A549 (cell line): ENCODE measurements around the gene COMMD2. TPM values are rescaled to one million over a fixed set of nuclear protein-coding genes. Genes with fewer than 3 reads are reported as not detected.
A peak's percentile ranks its signal among the peaks of the same experiment; 100 is the strongest.

Experiments
- ATAC-seq, 2 experiments: fragments of 200-7000 bp in 1 of 2; fragments of >200 bp in 1 of 2; cut with Nextera tagmentation in 1 of 2; cut with Tn5 transposase in 1 of 2; 3 replicates each; pipeline versions ENCODE4 v1.8.0 to v1.9.1; 2018 to 2020; ENCODE audit warnings: mild to moderate bottlenecking in 1 of 2, moderate library complexity in 1 of 2
- CTCF ChIA-PET: fragments of 300-600 bp; sonication (Branson Sonifier 250); formaldehyde crosslinking; extraction: SDS; loops from one replicate; lab custom pipeline; 2021; ENCODE audit warnings: antibody characterized with exemption, inconsistent platforms; lab: Yijun Ruan, JAX
- POLR2A ChIA-PET: fragments of 350-600 bp; formaldehyde crosslinking; extraction: SDS; loops from one replicate; lab custom pipeline; 2021; ENCODE audit warnings: antibody characterized with exemption, inconsistent platforms; lab: Yijun Ruan, JAX
- DNase-seq, 2 experiments: peaks; one replicate each; pipeline versions ENCODE4 v3.0.0 to v3.0.0-alpha.2; 2011 to 2016; ENCODE audit warnings: low read depth in 1 of 2, low spot score in 1 of 2
- FAIRE-seq: peaks from 2 replicates; lab custom pipeline; 2011; peaks lifted over from hg19 to GRCh38; lab: Jason Lieb, UNC
- H3K27ac ChIP-seq, 2 experiments: fragments of >200 bp; sonication (Bioruptor Twin); formaldehyde crosslinking; 3 replicates each; pipeline ENCODE4 v1.5.1; 2016 to 2017
- H3K4me1 ChIP-seq: fragments of >200 bp; sonication (Bioruptor Twin); formaldehyde crosslinking; 3 replicates; pipeline ENCODE4 v1.6.1; 2016
- H3K4me2 ChIP-seq: fragments of >200 bp; sonication (Bioruptor Twin); formaldehyde crosslinking; 3 replicates; pipeline ENCODE4 v1.6.1; 2016
- H3K4me3 ChIP-seq: fragments of >200 bp; sonication (Bioruptor Twin); formaldehyde crosslinking; 3 replicates; pipeline ENCODE4 v1.5.1; 2016
- H3K9me3 ChIP-seq: fragments of >200 bp; sonication (Bioruptor Twin); formaldehyde crosslinking; 3 replicates; pipeline ENCODE4 v1.6.1; 2016
- BHLHE40 ChIP-seq: IDR thresholded peaks from 2 replicates; pipeline ENCODE4 v1.6.1; 2012; ENCODE audit warnings: low read depth, low read length, inconsistent platforms
- CBX2 ChIP-seq: fragments of 200-600 bp; sonication (generic); IDR thresholded peaks from 2 replicates; pipeline ENCODE4 v1.6.1; 2016; ENCODE audit warnings: low read depth, mild to moderate bottlenecking, borderline replicate concordance
- CEBPB ChIP-seq, 2 experiments: fragments of >200 bp in 1 of 2; sonication (Bioruptor Twin) in 1 of 2; formaldehyde crosslinking in 1 of 2; IDR thresholded peaks; 2 replicates each; pipeline ENCODE4 v1.6.1; 2012 to 2016
- CHD2 ChIP-seq: fragments of 150-350 bp; IDR thresholded peaks from 2 replicates; pipeline ENCODE4 v1.6.1; 2014; ENCODE audit warnings: low read length; ENCODE audit not compliant: partially characterized antibody
- CHD4 ChIP-seq: fragments of 200-600 bp; sonication (generic); IDR thresholded peaks from 2 replicates; pipeline ENCODE4 v1.6.1; 2016; ENCODE audit warnings: antibody characterized with exemption, mild to moderate bottlenecking, borderline replicate concordance
- E2F6 ChIP-seq: IDR thresholded peaks from 2 replicates; pipeline ENCODE4 v1.6.1; 2012; ENCODE audit warnings: low read depth, borderline replicate concordance
- EHF ChIP-seq: fragments of 250-450 bp; sonication (Bioruptor Pico); IDR thresholded peaks from 2 replicates; pipeline ENCODE4 v1.5.0; 2020; ENCODE audit warnings: mild to moderate bottlenecking
- FOSB ChIP-seq: fragments of 250-450 bp; sonication (Bioruptor Pico); IDR thresholded peaks from 2 replicates; pipeline ENCODE4 v1.5.0; 2020; ENCODE audit warnings: mild to moderate bottlenecking, moderate library complexity
- FOSL2 ChIP-seq, 2 experiments: fragments of 450-650 bp in 1 of 2; fragments of >200 bp in 1 of 2; sonication (Bioruptor Twin) in 1 of 2; formaldehyde crosslinking; IDR thresholded peaks; 2 replicates each; pipeline versions ENCODE4 v1.5.0 to v1.6.1; 2016 to 2020; ENCODE audit warnings: mild to moderate bottlenecking in 1 of 2, moderate library complexity in 1 of 2
- FOXS1 ChIP-seq: fragments of 250-450 bp; sonication (Bioruptor Pico); IDR thresholded peaks from 2 replicates; pipeline ENCODE4 v1.5.0; 2020; ENCODE audit warnings: mild to moderate bottlenecking, moderate library complexity
- HES2 ChIP-seq: fragments of >200 bp; sonication (Bioruptor Twin); formaldehyde crosslinking; IDR thresholded peaks from 2 replicates; pipeline ENCODE4 v1.6.1; 2016
- HEYL ChIP-seq: fragments of 250-450 bp; sonication (Bioruptor Pico); IDR thresholded peaks from 2 replicates; pipeline ENCODE4 v1.8.0; 2021; ENCODE audit warnings: mild to moderate bottlenecking, moderate library complexity
- HMGXB4 ChIP-seq: fragments of 250-450 bp; sonication (Bioruptor Pico); IDR thresholded peaks from 2 replicates; pipeline ENCODE4 v1.5.0; 2021; ENCODE audit warnings: mild to moderate bottlenecking, moderate library complexity, borderline replicate concordance
- HOXB13 ChIP-seq: fragments of 250-450 bp; sonication (Bioruptor Pico); IDR thresholded peaks from 2 replicates; pipeline ENCODE4 v1.5.0; 2020; ENCODE audit warnings: low read depth, mild to moderate bottlenecking, moderate library complexity
- HOXB5 ChIP-seq: fragments of 250-450 bp; sonication (Bioruptor Pico); IDR thresholded peaks from 2 replicates; pipeline ENCODE4 v1.5.0; 2020; ENCODE audit warnings: mild to moderate bottlenecking, moderate library complexity
- JUN ChIP-seq, 2 experiments: fragments of >200 bp; sonication (Bioruptor Twin); formaldehyde crosslinking; IDR thresholded peaks; 2 replicates in 1 of 2; 3 replicates in 1 of 2; pipeline ENCODE4 v1.6.1; 2016 to 2017
- JUNB ChIP-seq: fragments of >200 bp; sonication (Bioruptor Twin); formaldehyde crosslinking; IDR thresholded peaks from 2 replicates; pipeline ENCODE4 v1.6.1; 2016
- MAFK ChIP-seq: fragments of 450-650 bp; IDR thresholded peaks from 2 replicates; pipeline ENCODE4 v1.6.1; 2014; ENCODE audit not compliant: partially characterized antibody
- MAX ChIP-seq: IDR thresholded peaks from 2 replicates; pipeline ENCODE4 v1.6.1; 2012
- MAZ ChIP-seq: fragments of 150-350 bp; IDR thresholded peaks from 2 replicates; pipeline ENCODE4 v1.6.1; 2014; ENCODE audit warnings: antibody characterized with exemption, low read depth, low read length, borderline replicate concordance
- NFE2L2 ChIP-seq: fragments of 150-350 bp; conservative IDR thresholded peaks from 2 replicates; pipeline ENCODE4 v1.6.1; 2014; ENCODE audit warnings: low read length
- PHF8 ChIP-seq: fragments of 200-600 bp; sonication (generic); IDR thresholded peaks from 2 replicates; pipeline ENCODE4 v1.6.1; 2016; ENCODE audit warnings: low read depth, mild to moderate bottlenecking, antibody characterized with exemption, moderate library complexity, borderline replicate concordance
- POLR2A ChIP-seq: IDR thresholded peaks from 2 replicates; pipeline ENCODE4 v1.6.1; 2012; ENCODE audit warnings: mild to moderate bottlenecking, low read length
- RCOR1 ChIP-seq: fragments of 150-350 bp; IDR thresholded peaks from 2 replicates; pipeline ENCODE4 v1.6.1; 2014; ENCODE audit warnings: antibody characterized with exemption, low read length, low read depth
- RFX5 ChIP-seq: fragments of 450-650 bp; IDR thresholded peaks from 2 replicates; pipeline ENCODE4 v1.7.1; 2014; ENCODE audit warnings: antibody characterized with exemption, mild to moderate bottlenecking, moderate library complexity
- RNF2 ChIP-seq: fragments of 200-600 bp; sonication (generic); IDR thresholded peaks from 2 replicates; pipeline ENCODE4 v1.6.1; 2016; ENCODE audit warnings: low read depth, mild to moderate bottlenecking, antibody characterized with exemption, moderate library complexity, borderline replicate concordance
- ZFP36 ChIP-seq: fragments of 450-650 bp; IDR thresholded peaks from 2 replicates; pipeline ENCODE4 v1.6.1; 2014; ENCODE audit warnings: borderline replicate concordance; ENCODE audit not compliant: partially characterized antibody
- WGBS: methylation state at CpG from one replicate; pipeline ENCODE4 v1.1.6; 2017; ENCODE audit errors: missing lambda C conversion rate; 5-methylcytosine and 5-hydroxymethylcytosine counted together
- polyA minus RNA-seq: library from RNA; depleted of rRNA, polyadenylated mRNA; stranded (reverse); fragments of >200 nt; gene quantifications from 2 replicates; pipeline ENCODE4 v1.2.3, GENCODE V29; 2011; rRNA and poly(A)+ RNA removed
- polyA plus RNA-seq, 4 experiments: library from polyadenylated mRNA; depleted of rRNA in 3 of 4; stranded (reverse); fragments of >200 nt; fragmentation: RNase III in 1 of 4; extraction: RNeasy Plus Mini Kit Qiagen cat#74134 plus additional on column Dnase treatment in 1 of 4; gene quantifications; 2 replicates in 3 of 4; 3 replicates in 1 of 4; pipeline ENCODE4 v1.2.3, GENCODE V29; 2011 to 2017
- TF ChIP-seq, protein P1 (sequence below): fragments of >200 bp; sonication (Bioruptor Twin); formaldehyde crosslinking; IDR thresholded peaks from 3 replicates; pipeline ENCODE4 v1.5.1; 2016
- TF ChIP-seq, protein P2 (sequence below): IDR thresholded peaks from 2 replicates; pipeline ENCODE4 v1.6.1; 2012
- TF ChIP-seq, protein P3 (sequence below): fragments of >200 bp; sonication (Bioruptor Twin); formaldehyde crosslinking; IDR thresholded peaks from 3 replicates; pipeline ENCODE4 v1.6.1; 2016
- TF ChIP-seq, protein P4 (sequence below): fragments of 450-650 bp; IDR thresholded peaks from 2 replicates; pipeline ENCODE4 v1.6.1; 2014; ENCODE audit warnings: antibody characterized with exemption

Gene COMMD2
- polyA plus RNA-seq (2011; rRNA removed): 71.5 and 76.1 TPM in 2 replicates
- 35.1 and 35.6 TPM in 2 replicates for polyA plus RNA-seq (2012; cell fraction: cytosol; rRNA removed)
- polyA plus RNA-seq (2012; cell fraction: nucleus; rRNA removed): 7.8 TPM in 2 replicates
- polyA plus RNA-seq (2017; fragmentation: RNase III; extraction: RNeasy Plus Mini Kit Qiagen cat#74134 plus additional on column Dnase treatment): 20.5 to 23.0 TPM (median 22.9 TPM) in 3 replicates
- polyA minus RNA-seq: 12.8 and 12.9 TPM in 2 replicates

DNA sequence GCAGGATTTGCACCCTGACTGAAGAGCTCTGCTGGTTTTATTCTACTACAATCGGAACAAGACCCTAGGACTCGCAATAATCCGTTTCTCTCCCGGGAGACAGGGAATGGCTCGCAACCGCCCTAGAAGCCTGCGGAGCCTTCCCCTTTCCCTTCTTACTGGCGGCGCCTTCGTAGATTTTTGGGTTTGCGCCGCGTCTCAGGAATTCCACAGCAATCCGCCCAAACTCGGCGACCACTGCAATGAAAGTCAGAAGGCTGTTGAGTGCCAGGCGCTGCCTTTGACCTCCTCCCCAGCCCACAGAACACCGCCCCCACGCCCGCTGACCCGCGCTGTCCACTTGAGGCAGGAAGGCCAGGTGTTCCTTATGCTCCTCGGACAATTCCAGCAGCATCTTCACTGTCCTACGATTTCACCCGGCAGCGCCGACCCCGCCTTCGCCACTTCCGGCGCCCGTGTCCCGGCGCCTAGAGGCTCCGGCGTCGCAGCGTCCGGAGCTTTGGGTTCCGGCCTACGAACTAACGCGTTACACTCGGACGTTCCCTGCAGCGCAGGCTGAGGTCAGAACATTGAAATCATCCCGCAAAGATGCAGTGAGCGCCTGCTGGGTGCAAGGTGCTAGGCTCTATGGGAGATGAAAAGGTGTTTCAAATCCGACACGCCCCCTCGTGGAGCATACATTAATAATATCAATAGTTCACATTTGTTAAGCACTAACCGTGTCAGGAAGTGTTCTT lies at the start of gene COMMD2:
COMMD2 (minus strand) TSS at position 439 of the 737 bp plus-strand sequence; CDS start at position 394, 45 bp downstream.
- peak; percentile 7 for FAIRE-seq
- TF ChIP-seq JUN (IDR thresholded peaks at IDR 0.05) (peak; percentile 84 to 85; a peak in 4 of 5 replicates), FOSL2 (IDR thresholded peaks at IDR 0.05) (no peak), FOSL2 (CRISPR knock-in tag; IDR thresholded peaks at IDR 0.05) (peak; percentile 49; the same call in 1 of the 2 replicates), CBX2 (no peak), CHD4 (no peak), JUNB (no peak), CEBPB (IDR thresholded peaks at IDR 0.05) (peak in 1 of 2 experiments; percentile 28; a peak in 1 of 4 replicates), MAZ (no peak), NFE2L2 (no peak), RCOR1 (no peak), HOXB5 (CRISPR knock-in tag) (no peak), HES2 (no peak), CHD2 (no peak), MAFK (no peak), FOSB (CRISPR knock-in tag) (no peak), ZFP36 (no peak), HOXB13 (no peak), POLR2A (peak; percentile 86), EHF (no peak), RNF2 (no peak), FOXS1 (CRISPR knock-in tag) (no peak), MAX (peak; percentile 92), BHLHE40 (no peak), PHF8 (peak; percentile 80; the same call in 1 of the 2 replicates), RFX5 (no peak), HEYL (CRISPR knock-in tag) (no peak), E2F6 (peak; percentile 58; the same call in 1 of the 2 replicates), HMGXB4 (no peak)
- TF ChIP-seq, protein P1, sequence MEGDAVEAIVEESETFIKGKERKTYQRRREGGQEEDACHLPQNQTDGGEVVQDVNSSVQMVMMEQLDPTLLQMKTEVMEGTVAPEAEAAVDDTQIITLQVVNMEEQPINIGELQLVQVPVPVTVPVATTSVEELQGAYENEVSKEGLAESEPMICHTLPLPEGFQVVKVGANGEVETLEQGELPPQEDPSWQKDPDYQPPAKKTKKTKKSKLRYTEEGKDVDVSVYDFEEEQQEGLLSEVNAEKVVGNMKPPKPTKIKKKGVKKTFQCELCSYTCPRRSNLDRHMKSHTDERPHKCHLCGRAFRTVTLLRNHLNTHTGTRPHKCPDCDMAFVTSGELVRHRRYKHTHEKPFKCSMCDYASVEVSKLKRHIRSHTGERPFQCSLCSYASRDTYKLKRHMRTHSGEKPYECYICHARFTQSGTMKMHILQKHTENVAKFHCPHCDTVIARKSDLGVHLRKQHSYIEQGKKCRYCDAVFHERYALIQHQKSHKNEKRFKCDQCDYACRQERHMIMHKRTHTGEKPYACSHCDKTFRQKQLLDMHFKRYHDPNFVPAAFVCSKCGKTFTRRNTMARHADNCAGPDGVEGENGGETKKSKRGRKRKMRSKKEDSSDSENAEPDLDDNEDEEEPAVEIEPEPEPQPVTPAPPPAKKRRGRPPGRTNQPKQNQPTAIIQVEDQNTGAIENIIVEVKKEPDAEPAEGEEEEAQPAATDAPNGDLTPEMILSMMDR: peak; percentile 44; the same call in 2 of the 3 replicates
- TF ChIP-seq, protein P2, sequence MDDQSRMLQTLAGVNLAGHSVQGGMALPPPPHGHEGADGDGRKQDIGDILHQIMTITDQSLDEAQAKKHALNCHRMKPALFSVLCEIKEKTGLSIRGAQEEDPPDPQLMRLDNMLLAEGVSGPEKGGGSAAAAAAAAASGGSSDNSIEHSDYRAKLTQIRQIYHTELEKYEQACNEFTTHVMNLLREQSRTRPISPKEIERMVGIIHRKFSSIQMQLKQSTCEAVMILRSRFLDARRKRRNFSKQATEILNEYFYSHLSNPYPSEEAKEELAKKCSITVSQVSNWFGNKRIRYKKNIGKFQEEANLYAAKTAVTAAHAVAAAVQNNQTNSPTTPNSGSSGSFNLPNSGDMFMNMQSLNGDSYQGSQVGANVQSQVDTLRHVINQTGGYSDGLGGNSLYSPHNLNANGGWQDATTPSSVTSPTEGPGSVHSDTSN: peak; percentile 52; the same call in 1 of the 2 replicates
- TF ChIP-seq, protein P3, sequence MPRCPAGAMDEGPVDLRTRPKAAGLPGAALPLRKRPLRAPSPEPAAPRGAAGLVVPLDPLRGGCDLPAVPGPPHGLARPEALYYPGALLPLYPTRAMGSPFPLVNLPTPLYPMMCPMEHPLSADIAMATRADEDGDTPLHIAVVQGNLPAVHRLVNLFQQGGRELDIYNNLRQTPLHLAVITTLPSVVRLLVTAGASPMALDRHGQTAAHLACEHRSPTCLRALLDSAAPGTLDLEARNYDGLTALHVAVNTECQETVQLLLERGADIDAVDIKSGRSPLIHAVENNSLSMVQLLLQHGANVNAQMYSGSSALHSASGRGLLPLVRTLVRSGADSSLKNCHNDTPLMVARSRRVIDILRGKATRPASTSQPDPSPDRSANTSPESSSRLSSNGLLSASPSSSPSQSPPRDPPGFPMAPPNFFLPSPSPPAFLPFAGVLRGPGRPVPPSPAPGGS: peak; percentile 67; the same call in 1 of the 3 replicates
- TF ChIP-seq, protein P4, sequence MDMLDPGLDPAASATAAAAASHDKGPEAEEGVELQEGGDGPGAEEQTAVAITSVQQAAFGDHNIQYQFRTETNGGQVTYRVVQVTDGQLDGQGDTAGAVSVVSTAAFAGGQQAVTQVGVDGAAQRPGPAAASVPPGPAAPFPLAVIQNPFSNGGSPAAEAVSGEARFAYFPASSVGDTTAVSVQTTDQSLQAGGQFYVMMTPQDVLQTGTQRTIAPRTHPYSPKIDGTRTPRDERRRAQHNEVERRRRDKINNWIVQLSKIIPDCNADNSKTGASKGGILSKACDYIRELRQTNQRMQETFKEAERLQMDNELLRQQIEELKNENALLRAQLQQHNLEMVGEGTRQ: no peak

More for the DNA sequence above, at the start of gene COMMD2:
- CTCF ChIA-PET: interaction anchor here (0.6 to 3.1 kb wide), 29 partner anchors 9 to 683 kb away, joined by 3 to 24 read pairs (median 4); no protein-coding TSS in a partner anchor
- H3K4me1 ChIP-seq: peaks cover 18% of the 10 kb centered on the region; the same call in 2 of the 3 replicates
- 1% methylated on average over 40 of the region's 52 CpGs for WGBS
- peak within 1 kb of the TSS; percentile 87 for H3K4me2 ChIP-seq
- peak within 1 kb of the TSS; percentile 87 to 96 for H3K27ac ChIP-seq
- POLR2A ChIA-PET: interaction anchor here (0.6 to 1.9 kb wide), 14 partner anchors 11 to 217 kb away, joined by 3 to 8 read pairs (median 4); partner anchors contain the start of genes RNF13 and WWTR1
- peak; percentile 82 to 94 for DNase-seq
- no peaks in the 10 kb centered on the region for H3K9me3 ChIP-seq
- peak; percentile 100 for ATAC-seq
- H3K4me3 ChIP-seq: peak within 1 kb of the TSS; percentile 76
